HG03175 (cell line): ENCODE results near the gene FN3K.
"Not testable (repeated sequence)": the region's sequence is repeated elsewhere in the genome, so short reads cannot be mapped to it uniquely, and the experiment has no call there.

ENCODE experiments used
- ATAC-seq: cut with Tn5 transposase; IDR thresholded peaks from one replicate; pipeline ENCODE4 v1.9.1; 2021; ENCODE audit warnings: mild to moderate bottlenecking, moderate library complexity; ENCODE audit not compliant: unreplicated experiment

The FN3K gene

GRCh38 chr17:82772026-82772425, 36.6 kb downstream of the FN3K start:
- no peak for ATAC-seq

GRCh38 chr17:82774456-82774855, 39.0 kb downstream of the FN3K start:
- not testable (repeated sequence) for ATAC-seq

GRCh38 chr17:82775001-82775823, 39.8 kb downstream of the FN3K start:
- no peak for ATAC-seq

- ATAC-seq: no peak
Observed at GRCh38 chr17:82776454-82776853, 41.0 kb downstream of the FN3K start.

- ATAC-seq: not testable (repeated sequence)
Observed at GRCh38 chr17:82777778-82778375, 42.5 kb downstream of the FN3K start.

- ATAC-seq: no peak
Observed at GRCh38 chr17:82779541-82779940, 44.1 kb downstream of the FN3K start.

- no peak for ATAC-seq
Observed at GRCh38 chr17:82780195-82780594, 44.8 kb downstream of the FN3K start.

- ATAC-seq: no peak
Observed at GRCh38 chr17:82780971-82781893, 45.8 kb downstream of the FN3K start.

GRCh38 chr17:82781894-82782274, 46.5 kb downstream of the FN3K start:
- no peak for ATAC-seq

- ATAC-seq: no peak
Observed at GRCh38 chr17:82782657-82783207, 47.3 kb downstream of the FN3K start.

GRCh38 chr17:82783498-82783897, 48.1 kb downstream of the FN3K start:
- ATAC-seq: no peak

- ATAC-seq: not testable (repeated sequence)
Observed at GRCh38 chr17:82785581-82785980, 50.2 kb downstream of the FN3K start.

- no peak for ATAC-seq
Observed at GRCh38 chr17:82786427-82786826, 51.0 kb downstream of the FN3K start.

GRCh38 chr17:82787081-82787848, 51.9 kb downstream of the FN3K start:
- no peak for ATAC-seq

- ATAC-seq: no peak
Observed at GRCh38 chr17:82788206-82789001, 53.0 kb downstream of the FN3K start.

GRCh38 chr17:82789051-82789592, 53.7 kb downstream of the FN3K start:
- ATAC-seq: no peak

GRCh38 chr17:82789806-82790205, 54.4 kb downstream of the FN3K start:
- ATAC-seq: no peak

GRCh38 chr17:82790391-82790790, 55.0 kb downstream of the FN3K start:
- ATAC-seq: no peak

GRCh38 chr17:82791532-82791931, 56.1 kb downstream of the FN3K start:
- ATAC-seq: no peak
